GM19328 (cell line): ENCODE results near the gene HEPACAM2.

ENCODE experiments used
- ATAC-seq: cut with Tn5 transposase; IDR thresholded peaks from one replicate; pipeline ENCODE4 v1.9.1; 2021; ENCODE audit warnings: mild to moderate bottlenecking, moderate library complexity; ENCODE audit not compliant: unreplicated experiment

HEPACAM2 gene

DNA sequence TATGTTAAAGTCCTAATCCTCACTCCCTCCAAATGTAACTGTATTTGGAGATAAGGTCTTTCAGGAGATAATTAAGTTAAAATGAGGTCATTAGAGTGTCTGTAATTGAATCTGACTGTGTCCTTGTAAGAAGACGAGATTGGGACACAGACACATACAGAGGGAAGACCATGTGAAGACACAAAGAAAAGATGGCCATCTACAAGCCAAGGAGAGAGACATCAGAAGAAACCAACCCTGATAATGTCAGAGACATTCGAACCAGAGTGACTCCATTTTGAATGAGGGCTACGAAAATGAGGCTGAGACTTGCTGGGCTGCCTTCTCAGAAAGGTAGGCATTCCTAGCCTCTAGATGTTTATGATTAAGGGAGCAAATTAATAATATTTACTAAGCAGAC is 77.5 kb downstream of the HEPACAM2 start:
- no peak for ATAC-seq

DNA sequence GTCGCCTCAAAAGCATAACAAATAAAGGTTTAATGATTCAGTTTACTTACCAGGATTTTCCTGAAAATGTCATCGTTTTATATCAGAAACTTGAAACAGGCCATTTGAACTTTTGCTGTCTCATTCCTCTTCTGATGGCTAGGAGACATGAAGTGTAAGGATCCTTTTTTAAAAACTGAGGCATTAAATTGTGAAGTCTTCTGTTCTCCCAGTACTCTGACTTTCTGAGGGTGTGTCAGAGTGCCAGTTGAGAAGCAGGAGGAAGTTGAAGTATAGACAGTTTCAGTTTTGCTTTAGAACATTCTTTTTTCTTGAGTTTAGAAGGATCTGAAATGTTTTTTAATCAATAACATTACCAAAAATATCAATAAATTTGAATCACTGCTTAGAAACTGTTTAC is 78.1 kb downstream of the HEPACAM2 start, which contains the start of gene SAMD9L:
SAMD9L (minus strand) TSS at position 242 of the 400 bp plus-strand sequence. CDS start 12,414 bp downstream, outside the sequence.
- ATAC-seq = peak; percentile 56

DNA sequence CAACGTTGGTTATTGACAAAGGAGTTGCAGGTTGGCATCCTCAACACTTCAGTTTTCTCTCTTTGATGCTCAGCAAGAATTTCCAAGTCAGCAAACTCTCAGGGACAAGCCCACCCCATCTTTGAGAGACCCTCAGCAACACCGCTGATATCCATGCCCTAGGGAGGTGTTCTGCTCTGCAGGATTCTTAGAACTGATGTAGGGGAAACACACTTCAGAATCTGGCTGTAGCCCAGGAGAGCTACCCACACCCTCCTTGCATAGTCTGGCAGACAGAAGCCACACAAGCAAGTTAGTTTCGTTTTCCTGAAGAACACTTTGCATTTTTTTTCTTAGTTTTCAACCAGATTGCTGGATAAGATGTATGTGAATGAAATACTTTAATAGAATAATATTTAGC is 78.9 kb downstream of the HEPACAM2 start:
- peak; percentile 74 for ATAC-seq

DNA sequence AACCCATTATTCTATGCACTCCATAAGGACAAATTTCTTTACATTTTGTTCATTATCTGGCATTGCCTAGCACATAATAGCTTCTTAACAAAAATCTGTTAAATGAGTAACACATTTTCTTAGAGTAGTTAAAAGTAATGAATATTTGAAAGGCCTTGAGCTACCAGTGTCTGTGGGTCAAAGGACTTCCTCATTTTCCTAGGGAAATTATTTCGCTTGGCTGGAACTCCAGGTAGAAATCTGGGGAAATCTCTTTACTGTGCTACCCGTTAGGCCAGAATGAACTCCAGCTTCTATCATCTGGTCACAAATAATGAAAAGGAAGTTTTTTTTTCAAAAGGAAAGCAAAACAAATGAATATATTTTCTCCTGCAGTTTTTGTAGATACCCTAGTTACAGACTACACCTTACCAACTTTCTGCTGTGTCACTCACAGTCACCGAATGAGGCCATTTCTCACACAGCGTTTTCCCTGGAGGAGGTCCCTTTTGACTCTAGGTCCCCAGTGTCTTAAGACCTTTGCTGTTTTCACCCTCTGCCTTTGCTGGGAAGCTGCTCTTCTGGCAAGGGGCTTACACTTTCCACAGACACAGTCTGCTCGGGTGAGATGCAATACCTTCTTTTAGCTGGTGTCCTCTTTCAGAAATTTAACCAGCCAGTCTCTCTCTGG is 79.7 kb downstream of the HEPACAM2 start:
- peak; percentile 23 for ATAC-seq

DNA sequence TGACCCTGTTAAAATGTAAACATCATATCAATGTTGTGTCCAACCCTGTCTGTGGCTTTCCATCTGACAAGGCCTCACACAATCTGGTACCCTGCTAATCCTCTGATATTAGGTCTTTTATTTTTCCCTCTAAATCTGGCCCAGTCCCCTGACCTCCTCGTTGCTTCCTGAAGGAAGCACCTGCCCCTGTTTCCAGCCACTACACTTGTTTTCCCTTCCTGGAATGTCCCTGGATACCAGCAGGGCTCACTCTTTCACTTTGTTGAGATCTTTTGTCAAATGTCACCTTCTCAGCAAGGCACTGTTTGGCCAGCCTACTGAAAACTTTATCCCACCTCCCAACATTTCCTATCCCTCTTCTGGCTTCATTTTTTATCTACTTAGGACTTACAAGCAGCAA is 80.2 kb downstream of the HEPACAM2 start:
- ATAC-seq = no peak

DNA sequence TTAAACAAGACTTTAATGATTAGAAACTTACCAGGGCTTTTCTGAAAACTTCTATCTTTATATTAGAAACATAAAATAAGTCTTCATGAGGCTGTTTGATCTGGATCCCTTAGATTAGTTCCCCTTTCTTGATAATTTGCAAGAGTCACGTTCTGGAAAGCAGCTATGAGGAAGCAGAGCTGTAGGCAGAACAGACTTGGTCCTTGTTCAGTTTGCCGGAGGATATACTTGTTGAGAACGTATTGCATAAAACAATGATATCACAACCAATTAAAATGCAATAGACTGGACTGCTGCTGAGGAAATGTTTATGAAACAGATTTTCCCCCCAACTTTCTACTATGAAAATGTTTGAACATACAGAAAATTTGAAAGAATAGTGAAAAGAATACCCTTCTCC is 80.9 kb downstream of the HEPACAM2 start:
- ATAC-seq = no peak

DNA sequence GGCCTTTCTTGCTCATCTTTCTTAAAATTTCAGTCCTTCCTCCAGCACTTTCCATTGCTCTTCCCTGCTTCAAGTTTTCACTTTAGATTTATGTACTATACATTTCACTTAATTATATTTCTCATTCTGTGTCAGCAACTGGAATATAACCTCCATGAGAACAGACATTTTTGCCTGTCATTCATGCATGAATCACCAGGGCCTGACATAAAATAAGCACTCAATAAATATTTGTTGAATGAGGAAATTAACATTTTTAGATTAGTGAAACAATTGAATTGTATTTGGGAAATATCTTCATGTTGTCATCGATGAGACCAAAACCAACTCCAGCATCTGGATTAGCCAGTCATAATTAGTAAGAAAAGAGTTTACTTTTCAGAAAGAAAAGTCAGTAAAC is 84.1 kb downstream of the HEPACAM2 start:
- no peak for ATAC-seq

DNA sequence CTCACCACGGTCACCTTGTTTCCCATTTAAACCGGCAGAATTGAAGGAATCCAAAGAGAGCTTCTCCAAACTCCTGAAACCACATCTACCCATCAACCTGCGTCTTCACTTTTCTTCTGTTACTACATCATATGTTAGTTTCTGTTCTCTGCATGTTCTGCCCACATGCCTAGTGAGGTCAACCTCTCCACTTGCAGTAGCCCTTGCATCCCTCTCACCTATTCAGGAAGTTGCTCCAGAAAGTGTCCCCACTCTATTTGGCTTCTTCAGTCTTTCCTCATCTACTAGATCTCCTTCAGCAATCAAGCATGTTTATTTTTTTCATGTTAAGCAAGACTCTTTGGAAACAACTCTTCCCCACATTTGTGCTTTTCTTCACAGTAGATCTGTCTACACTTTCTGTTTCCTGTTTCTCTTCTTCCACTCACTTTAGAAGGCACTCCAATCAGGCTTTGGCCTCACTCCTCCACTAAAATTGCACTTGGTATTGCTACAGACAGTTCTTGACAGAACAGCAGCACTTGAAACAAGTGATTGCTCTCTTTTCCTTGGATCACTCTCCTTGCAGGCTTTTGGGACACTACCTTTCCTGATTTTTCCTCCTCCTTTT is 85.6 kb downstream of the HEPACAM2 start:
- no peak for ATAC-seq

DNA sequence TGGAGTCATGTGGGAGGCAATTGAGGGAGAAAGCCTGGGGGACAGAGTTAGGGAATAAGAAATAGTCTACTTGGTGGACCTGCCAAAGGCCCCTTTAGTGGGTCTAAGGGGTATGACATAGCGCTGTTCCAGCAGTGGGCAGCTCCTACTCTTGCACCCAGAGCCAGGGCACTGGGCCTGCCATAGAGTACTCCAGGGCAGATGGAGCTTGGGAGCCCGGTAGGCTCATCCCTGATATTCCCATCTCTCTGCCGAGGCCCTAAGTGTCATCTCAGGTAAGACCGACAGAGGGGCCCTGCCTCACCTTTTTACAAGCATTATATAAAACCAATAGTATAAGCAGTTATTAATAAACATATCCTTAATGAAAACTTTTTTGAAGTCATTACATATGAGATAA is 87.7 kb downstream of the HEPACAM2 start:
- ATAC-seq = no peak
